Karpas-422 (cell line): ENCODE results near the gene ADD3. TPM values are rescaled to one million over a fixed set of nuclear protein-coding genes. Genes with fewer than 3 reads are reported as not detected.
A peak's percentile ranks its signal among the peaks of the same experiment; 100 is the strongest.
"Not testable (repeated sequence)": the region's sequence is repeated elsewhere in the genome, so short reads cannot be mapped to it uniquely, and the experiment has no call there.

Source experiments
- DNase-seq: peaks from one replicate; pipeline ENCODE4 v3.0.0-alpha.2; 2015
- H2AFZ ChIP-seq: fragments of 200-600 bp; sonication (generic); 2 replicates; pipeline ENCODE4 v1.6.1; 2014; ENCODE audit warnings: antibody characterized with exemption, low read length, mixed read lengths
- H3K27ac ChIP-seq: fragments of 200-600 bp; sonication (generic); 2 replicates; pipeline ENCODE4 v1.5.1; 2014; ENCODE audit warnings: mild to moderate bottlenecking, low read length, moderate library complexity
- H3K27me3 ChIP-seq: fragments of 200-600 bp; sonication (generic); 2 replicates; pipeline ENCODE4 v1.6.1; 2014; ENCODE audit warnings: low read length, mixed read lengths
- H3K36me3 ChIP-seq: fragments of 200-600 bp; sonication (generic); 2 replicates; pipeline ENCODE4 v1.6.1; 2014; ENCODE audit warnings: low read length, mixed read lengths; ENCODE audit not compliant: insufficient read depth
- H3K4me1 ChIP-seq: fragments of 200-600 bp; sonication (generic); 2 replicates; pipeline ENCODE4 v1.6.1; 2014; ENCODE audit warnings: mild to moderate bottlenecking, low read length, mixed read lengths
- H3K4me2 ChIP-seq: fragments of 200-600 bp; sonication (generic); 2 replicates; pipeline ENCODE4 v1.6.1; 2014; ENCODE audit warnings: low read length, low read depth, mild to moderate bottlenecking; ENCODE audit not compliant: poor library complexity, severe bottlenecking
- H3K4me3 ChIP-seq: fragments of 200-600 bp; sonication (generic); 2 replicates; pipeline ENCODE4 v1.5.1; 2014; ENCODE audit warnings: mild to moderate bottlenecking, antibody characterized with exemption, low read length, mixed read lengths
- H3K79me2 ChIP-seq: fragments of 200-600 bp; sonication (generic); 2 replicates; pipeline ENCODE4 v1.6.1; 2014; ENCODE audit warnings: mild to moderate bottlenecking, low read length, mixed read lengths
- H3K9ac ChIP-seq: fragments of 200-600 bp; sonication (generic); 2 replicates; pipeline ENCODE4 v1.6.0; 2014; ENCODE audit warnings: low read length
- H3K9me2 ChIP-seq: fragments of 200-600 bp; sonication (generic), shearing (Covaris generic); replicated peaks from 2 replicates; pipeline ENCODE4 v1.6.0; 2014; ENCODE audit warnings: mild to moderate bottlenecking, low read length, moderate library complexity; ENCODE audit not compliant: insufficient read depth
- H3K9me3 ChIP-seq: fragments of 300-700, 200-600 bp; sonication (generic); 2 replicates; pipeline ENCODE4 v1.6.1; 2014; ENCODE audit warnings: low read length, mixed read lengths
- H4K20me1 ChIP-seq: fragments of 200-600 bp; sonication (generic); 2 replicates; pipeline ENCODE4 v1.6.1; 2014; ENCODE audit warnings: mild to moderate bottlenecking, antibody characterized with exemption, low read length, low read depth; ENCODE audit not compliant: insufficient read depth
- total RNA-seq: library from RNA; depleted of rRNA; stranded (reverse); fragments of >200 nt; shearing (Covaris generic); gene quantifications from 2 replicates; pipeline ENCODE4 v1.2.3, GENCODE V29; 2014; ENCODE audit warnings: low replicate concordance

ADD3 gene
- total RNA-seq, 1 experiment from 2014 or later = 16.5 TPM

DNA sequence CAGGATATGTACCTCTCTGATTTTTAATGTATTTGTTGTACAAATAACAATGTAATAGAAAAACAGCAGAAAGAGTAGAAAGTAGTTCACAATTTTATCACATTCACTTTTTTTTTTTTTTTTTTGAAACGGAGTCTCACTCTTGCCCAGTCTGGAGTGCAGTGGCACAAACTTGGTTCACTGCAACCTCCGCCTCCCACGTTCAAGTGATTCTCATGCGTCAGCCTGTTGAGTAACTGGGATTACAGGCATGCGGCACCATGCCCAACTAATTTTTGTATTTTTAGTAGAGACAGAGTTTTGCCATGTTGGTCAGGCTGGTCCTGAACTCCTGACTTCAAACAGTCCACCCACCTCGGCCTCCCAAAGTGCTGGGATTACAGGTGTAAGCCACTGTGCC is 128.1 kb downstream of the ADD3 start:
- H3K79me2 ChIP-seq, H3K27ac ChIP-seq: not testable (repeated sequence)

DNA sequence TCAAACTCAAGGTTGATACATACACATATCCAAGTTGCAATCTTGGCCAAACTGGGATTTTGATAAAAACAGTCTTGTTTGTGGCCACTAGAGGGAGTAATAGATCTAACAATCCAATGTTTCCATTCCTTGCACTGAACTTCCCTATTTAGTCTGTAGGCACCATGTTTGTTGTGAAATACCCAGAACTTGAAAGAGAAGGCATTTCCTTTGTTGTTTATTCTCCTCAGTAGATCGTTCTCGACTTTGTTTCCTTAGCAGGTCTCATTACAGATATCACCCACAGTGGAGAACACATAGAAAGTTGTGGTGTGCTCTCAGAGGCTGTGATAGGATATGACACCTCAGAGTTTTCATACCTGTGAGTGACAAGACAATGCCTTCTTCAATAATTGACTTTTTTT is 129.4 kb downstream of the ADD3 start:
- no peak overlapping the region for H3K4me3 ChIP-seq
- H3K9me3 ChIP-seq = no peaks in the 10 kb centered on the region
- no peaks in the 10 kb centered on the region for H3K36me3 ChIP-seq
- H3K9me2 ChIP-seq = no peaks in the 10 kb centered on the region
- no peak overlapping the region for H2AFZ ChIP-seq
- peaks cover 5% of the 10 kb centered on the region; the same call in 1 of the 2 replicates for H4K20me1 ChIP-seq
- H3K27me3 ChIP-seq = no peaks in the 10 kb centered on the region
- DNase-seq = peak; percentile 88
- H3K4me2 ChIP-seq = no peak overlapping the region
- H3K9ac ChIP-seq = no peak overlapping the region
- H3K79me2 ChIP-seq = no peaks in the 10 kb centered on the region
- H3K27ac ChIP-seq = no peak overlapping the region
- peaks cover 9% of the 10 kb centered on the region; the same call in 1 of the 2 replicates for H3K4me1 ChIP-seq

More for the DNA sequence above, 128.1 kb downstream of the ADD3 start:
- H3K9me2 ChIP-seq, H3K4me1 ChIP-seq, H3K9ac ChIP-seq, H3K4me2 ChIP-seq, H3K9me3 ChIP-seq, H4K20me1 ChIP-seq, H3K36me3 ChIP-seq, H2AFZ ChIP-seq, H3K4me3 ChIP-seq, H3K27me3 ChIP-seq, DNase-seq: not testable (repeated sequence)

DNA sequence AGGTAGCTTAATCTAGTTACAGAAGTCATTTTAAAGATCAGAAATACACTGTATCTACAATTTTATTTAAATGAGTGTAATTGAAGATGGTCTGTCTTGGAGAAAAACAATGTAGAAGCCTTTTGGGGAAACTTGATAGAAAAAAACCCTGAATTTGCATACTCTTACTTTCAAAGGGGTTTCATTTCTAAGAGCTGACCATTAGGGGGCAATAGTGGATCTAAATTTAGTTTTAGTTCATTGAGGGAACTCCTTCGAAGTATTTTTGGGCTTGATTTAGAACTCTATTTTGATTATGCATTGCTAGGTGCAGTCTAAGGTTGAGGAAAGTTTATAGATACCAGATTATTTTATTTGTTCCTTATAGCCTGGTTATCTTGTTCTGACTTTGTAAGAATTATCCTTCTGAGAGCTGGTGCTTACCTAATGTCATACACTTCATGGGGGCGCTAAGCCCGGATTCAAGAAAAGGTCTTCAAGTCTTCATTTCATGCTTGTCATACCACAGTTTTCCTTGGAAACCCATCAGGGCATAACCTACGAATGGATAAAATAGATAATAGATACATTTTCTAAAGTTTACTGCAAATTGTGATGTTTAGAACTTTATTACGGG is 130.5 kb downstream of the ADD3 start:
- Histone ChIP-seq H2AFZ (no peak overlapping the region), H3K9me3 (no peaks in the 10 kb centered on the region), H3K4me3 (no peak overlapping the region), H3K9ac (no peak overlapping the region), H3K9me2 (no peaks in the 10 kb centered on the region), H3K27ac (no peak overlapping the region), H3K4me2 (no peak overlapping the region), H3K4me1 (peaks cover 9% of the 10 kb centered on the region; the same call in 1 of the 2 replicates), H3K36me3 (no peaks in the 10 kb centered on the region), H4K20me1 (peaks cover 5% of the 10 kb centered on the region; the same call in 1 of the 2 replicates), H3K79me2 (no peaks in the 10 kb centered on the region), H3K27me3 (no peaks in the 10 kb centered on the region)
- peak; percentile 91 for DNase-seq

DNA sequence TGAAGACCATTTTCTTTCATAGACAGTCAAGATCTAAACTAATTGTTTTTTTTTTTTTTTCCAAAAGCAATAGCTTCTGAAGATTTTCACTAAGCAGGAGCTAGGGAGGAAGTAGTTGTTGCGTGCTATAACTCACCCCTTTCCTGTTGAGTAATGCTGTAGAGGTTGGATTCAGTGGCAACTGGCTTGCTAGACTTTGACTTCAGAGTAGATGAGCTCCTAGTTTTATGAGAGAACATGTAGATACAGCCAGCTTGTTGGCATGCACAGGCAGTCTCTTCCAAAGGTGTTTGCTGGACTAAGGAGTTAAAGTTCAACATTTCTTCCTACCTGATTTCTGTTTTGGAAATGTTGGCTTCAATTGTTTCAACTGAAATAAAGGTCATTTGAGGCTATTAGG is 133.4 kb downstream of the ADD3 start:
- Histone ChIP-seq H4K20me1 (peaks cover 5% of the 10 kb centered on the region; the same call in 1 of the 2 replicates), H3K27me3 (no peaks in the 10 kb centered on the region), H3K36me3 (no peaks in the 10 kb centered on the region), H2AFZ (no peak overlapping the region), H3K9ac (no peak overlapping the region), H3K9me2 (no peaks in the 10 kb centered on the region), H3K79me2 (no peaks in the 10 kb centered on the region), H3K27ac (no peak overlapping the region), H3K4me2 (no peak overlapping the region), H3K4me3 (no peak overlapping the region), H3K4me1 (peaks cover 2% of the 10 kb centered on the region; the same call in 1 of the 2 replicates), H3K9me3 (no peaks in the 10 kb centered on the region)
- no peak for DNase-seq

DNA sequence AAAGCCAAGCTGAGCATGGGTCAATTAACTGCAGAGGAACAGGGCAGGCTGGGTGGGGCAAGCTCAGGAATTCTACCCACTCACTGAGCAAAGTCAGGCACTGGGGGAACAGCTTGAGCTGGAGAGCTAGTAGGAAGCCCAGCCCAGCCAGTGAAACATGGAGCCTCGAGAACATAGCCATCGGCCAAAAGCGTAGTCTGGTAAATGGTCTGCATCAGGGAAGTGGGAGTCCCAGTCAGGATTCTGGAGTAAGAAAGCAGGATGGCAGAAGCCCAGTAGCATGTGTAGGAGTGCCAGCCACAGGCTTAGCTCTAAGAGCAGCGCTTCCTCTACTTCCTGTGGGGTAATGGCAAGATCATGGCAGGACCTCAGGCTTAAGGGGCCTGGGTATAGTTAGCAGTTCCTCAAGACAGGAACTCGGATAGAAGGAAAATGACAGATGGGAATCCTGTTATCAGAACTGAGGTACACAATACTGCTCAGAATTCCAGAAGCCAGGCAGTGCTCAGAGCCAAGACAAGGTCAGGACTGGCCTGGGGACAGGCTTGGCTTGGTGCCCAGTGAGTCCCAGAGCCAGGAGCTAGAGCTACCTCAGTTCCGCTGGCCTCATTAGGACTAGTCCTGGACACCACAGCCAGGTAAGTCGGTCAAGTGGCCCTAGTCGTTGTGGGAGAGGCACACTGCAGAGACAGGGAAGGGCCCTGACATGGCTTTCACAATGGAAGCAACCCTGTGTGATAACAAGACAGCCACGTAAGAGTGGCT is 134.3 kb downstream of the ADD3 start:
- DNase-seq = no peak

DNA sequence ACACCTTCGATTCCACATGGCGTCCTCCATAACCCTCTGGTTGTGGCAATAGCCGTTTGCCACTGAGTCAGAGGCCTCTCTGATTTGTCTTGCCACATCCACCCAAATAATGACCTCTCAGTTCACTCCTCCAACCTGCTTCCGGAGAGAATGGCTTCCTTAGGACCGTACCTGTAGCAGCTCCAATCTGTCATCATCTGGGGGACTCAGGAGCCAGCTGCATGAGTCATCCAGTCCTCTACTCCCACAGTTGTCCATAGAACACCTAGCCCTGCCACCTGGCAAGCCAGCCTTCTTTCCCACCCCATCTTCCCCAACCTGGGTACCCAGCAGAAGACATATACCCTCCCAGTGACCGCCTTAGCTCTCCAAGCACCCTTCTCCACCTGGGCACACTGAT is 135.2 kb downstream of the ADD3 start:
- H3K9ac ChIP-seq = no peak overlapping the region
- no peak overlapping the region for H3K4me2 ChIP-seq
- H3K4me3 ChIP-seq = no peak overlapping the region
- peaks cover 5% of the 10 kb centered on the region; the same call in 1 of the 2 replicates for H4K20me1 ChIP-seq
- H3K27ac ChIP-seq = no peak overlapping the region
- H3K27me3 ChIP-seq = no peaks in the 10 kb centered on the region
- no peaks in the 10 kb centered on the region for H3K79me2 ChIP-seq
- H3K36me3 ChIP-seq = no peaks in the 10 kb centered on the region
- no peak overlapping the region for H2AFZ ChIP-seq
- DNase-seq = no peak
- no peaks in the 10 kb centered on the region for H3K9me2 ChIP-seq
- H3K9me3 ChIP-seq = no peaks in the 10 kb centered on the region
- peaks cover 2% of the 10 kb centered on the region; the same call in 1 of the 2 replicates for H3K4me1 ChIP-seq

More for the DNA sequence above, 134.3 kb downstream of the ADD3 start:
- Histone ChIP-seq H3K4me2 (no peak overlapping the region), H3K27me3 (no peaks in the 10 kb centered on the region), H3K4me3 (no peak overlapping the region), H3K9me2 (no peaks in the 10 kb centered on the region), H3K4me1 (peaks cover 2% of the 10 kb centered on the region; the same call in 1 of the 2 replicates), H3K36me3 (no peaks in the 10 kb centered on the region), H4K20me1 (peaks cover 5% of the 10 kb centered on the region; the same call in 1 of the 2 replicates), H3K9ac (no peak overlapping the region), H2AFZ (no peak overlapping the region), H3K79me2 (no peaks in the 10 kb centered on the region), H3K27ac (no peak overlapping the region), H3K9me3 (no peaks in the 10 kb centered on the region)

DNA sequence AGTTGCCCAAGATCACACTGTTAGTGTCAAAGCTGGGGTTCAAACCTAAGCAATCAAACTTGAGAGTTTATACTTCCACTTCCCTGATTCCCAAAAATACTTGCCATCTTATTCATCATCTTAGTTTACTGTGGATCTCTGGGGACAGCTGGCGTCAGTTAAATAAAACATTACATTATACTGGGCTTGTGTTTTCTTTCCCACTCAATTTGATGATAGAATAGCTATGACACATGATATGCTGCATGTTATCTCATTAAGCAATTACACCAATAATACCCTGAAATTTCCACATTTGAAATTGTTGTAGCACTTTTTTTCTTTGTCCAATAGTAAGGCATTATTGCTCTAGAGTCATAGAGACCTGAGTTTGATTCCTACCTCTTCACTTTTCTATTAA is 136.7 kb downstream of the ADD3 start:
- no peak overlapping the region for H3K27ac ChIP-seq
- H3K9me2 ChIP-seq = no peaks in the 10 kb centered on the region
- no peak for DNase-seq
- no peaks in the 10 kb centered on the region for H3K27me3 ChIP-seq
- no peaks in the 10 kb centered on the region for H3K36me3 ChIP-seq
- H3K4me1 ChIP-seq = no peaks in the 10 kb centered on the region
- H3K4me2 ChIP-seq = no peak overlapping the region
- H3K9ac ChIP-seq = no peak overlapping the region
- no peak overlapping the region for H3K4me3 ChIP-seq
- no peaks in the 10 kb centered on the region for H4K20me1 ChIP-seq
- no peaks in the 10 kb centered on the region for H3K9me3 ChIP-seq
- no peak overlapping the region for H2AFZ ChIP-seq
- H3K79me2 ChIP-seq = no peaks in the 10 kb centered on the region

DNA sequence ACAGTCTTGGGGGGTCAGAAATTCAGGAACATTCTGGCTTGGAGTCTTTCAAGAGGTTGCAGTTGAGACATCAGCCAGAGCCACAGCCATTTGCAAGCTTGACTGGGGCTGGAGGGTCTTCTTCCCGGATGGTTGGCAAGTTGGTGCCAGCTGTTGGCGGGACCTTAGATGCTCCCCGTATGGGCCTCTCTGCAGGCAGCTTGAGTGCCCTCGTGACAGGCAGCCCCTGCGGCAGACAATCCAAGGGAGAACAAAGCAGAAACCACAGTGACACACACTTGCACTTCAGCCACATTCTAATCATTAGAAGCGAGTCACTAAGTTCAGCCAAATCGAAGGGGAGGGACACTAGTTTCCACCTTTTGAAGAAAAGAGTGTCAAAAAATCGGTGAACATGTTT is 140.2 kb downstream of the ADD3 start:
- H3K27ac ChIP-seq = no peak overlapping the region
- DNase-seq = no peak
- no peak overlapping the region for H3K4me2 ChIP-seq

More for the DNA sequence above, 140.2 kb downstream of the ADD3 start:
- Histone ChIP-seq H3K79me2 (no peaks in the 10 kb centered on the region), H3K4me1 (no peaks in the 10 kb centered on the region), H3K9ac (no peak overlapping the region), H3K9me3 (no peaks in the 10 kb centered on the region), H3K27me3 (no peaks in the 10 kb centered on the region), H4K20me1 (no peaks in the 10 kb centered on the region), H2AFZ (no peak overlapping the region), H3K4me3 (no peak overlapping the region), H3K9me2 (no peaks in the 10 kb centered on the region), H3K36me3 (no peaks in the 10 kb centered on the region)
